Measurements from ENCODE around the gene CD36.

GRCh38 chr7:80637454-80637853, 988 bp upstream of the CD36 start:
- no peak for TF ChIP-seq GATA2 (IDR thresholded peaks at IDR 0.05; ENCODE audit: low read depth, low read length)
- TF ChIP-seq GATA3 (IDR thresholded peaks at IDR 0.05; ENCODE audit: low read depth, low read length): no peak
